Activated T-cell treated with anti-CD3 and anti-CD28 coated beads for 4 hours (primary cell): ENCODE results near the gene LYRM9.
A peak's percentile ranks its signal among the peaks of the same experiment; 100 is the strongest.
"Not testable (repeated sequence)": the region's sequence is repeated elsewhere in the genome, so short reads cannot be mapped to it uniquely, and the experiment has no call there.

Experiments
- DNase-seq: peaks from one replicate; pipeline ENCODE4 v3.0.0-alpha.2; 2020

Gene LYRM9

GRCh38 chr17:27892866-27893769 is at the start of gene LYRM9:
Gene LYRM9, minus strand, starts transcription at chr17:27893365. Its CDS starts 10,671 bp downstream, at chr17:27882694.
- DNase-seq = peak; percentile 87

DNA sequence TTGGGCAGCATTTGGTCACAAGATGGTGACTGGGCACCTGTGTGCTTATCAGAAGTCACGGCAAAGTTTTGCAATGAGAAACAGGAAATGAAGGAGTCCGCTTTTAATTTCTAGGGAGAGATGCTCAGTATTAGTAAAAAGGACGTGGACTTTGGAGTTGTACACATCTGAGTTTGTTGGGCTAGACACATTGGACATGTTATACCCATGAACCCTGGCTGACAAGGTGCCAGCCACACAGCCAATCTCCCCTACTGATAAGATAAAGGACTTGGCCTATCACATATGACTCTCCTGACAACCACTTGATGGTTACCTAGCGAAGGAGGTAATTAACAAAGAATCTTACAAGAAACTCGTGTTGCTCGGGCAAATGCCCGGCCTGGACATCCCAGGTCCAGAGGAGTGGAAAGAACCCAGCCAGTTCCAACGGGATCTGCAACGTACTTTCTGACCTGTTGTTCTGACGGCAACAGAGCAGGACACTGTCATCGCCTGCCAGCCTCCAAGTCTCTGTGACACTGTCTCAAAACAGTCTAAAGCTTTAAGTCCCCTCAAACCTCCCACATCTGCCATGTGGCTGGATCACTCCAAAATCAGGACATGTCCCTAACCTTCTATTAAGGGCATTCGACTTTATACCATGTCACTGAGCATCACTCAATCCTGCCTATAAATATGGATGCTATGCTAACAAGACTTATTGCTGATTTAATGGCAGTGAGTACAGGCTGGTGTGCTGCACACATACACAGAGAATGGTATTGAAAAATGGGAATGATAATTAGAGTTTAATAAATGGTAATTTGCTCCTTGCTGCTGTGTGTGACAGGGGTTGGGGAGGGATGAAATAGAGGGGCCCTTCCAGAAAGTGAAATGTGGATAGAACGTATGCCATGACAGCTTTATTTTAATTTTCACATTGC is 47.6 kb upstream of the LYRM9 start:
- DNase-seq = no peak

- DNase-seq = no peak
Observed at GRCh38 chr17:27939474-27940465, 46.6 kb upstream of the LYRM9 start.

DNA sequence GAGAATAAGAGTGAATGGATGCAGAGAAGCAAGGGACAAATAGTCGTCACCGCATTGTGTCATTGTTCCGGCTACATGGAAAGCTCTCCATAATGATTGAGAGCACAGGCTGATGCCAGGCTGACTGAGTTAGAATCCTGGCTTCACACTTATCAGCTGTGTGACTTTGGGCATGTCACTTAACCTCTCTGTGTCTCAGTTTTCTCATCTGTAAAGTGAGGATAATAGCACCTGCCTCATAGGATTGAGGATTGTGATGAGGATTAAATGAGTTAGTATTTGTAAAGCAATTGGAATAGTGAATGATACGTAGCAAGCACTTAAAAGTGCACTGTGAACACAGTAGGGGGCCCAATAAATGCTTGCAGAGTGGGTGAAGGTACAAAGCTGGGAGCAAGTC is 45.7 kb upstream of the LYRM9 start:
- no peak for DNase-seq

- no peak for DNase-seq
Observed at GRCh38 chr17:27938241-27938640, 45.1 kb upstream of the LYRM9 start.

DNA sequence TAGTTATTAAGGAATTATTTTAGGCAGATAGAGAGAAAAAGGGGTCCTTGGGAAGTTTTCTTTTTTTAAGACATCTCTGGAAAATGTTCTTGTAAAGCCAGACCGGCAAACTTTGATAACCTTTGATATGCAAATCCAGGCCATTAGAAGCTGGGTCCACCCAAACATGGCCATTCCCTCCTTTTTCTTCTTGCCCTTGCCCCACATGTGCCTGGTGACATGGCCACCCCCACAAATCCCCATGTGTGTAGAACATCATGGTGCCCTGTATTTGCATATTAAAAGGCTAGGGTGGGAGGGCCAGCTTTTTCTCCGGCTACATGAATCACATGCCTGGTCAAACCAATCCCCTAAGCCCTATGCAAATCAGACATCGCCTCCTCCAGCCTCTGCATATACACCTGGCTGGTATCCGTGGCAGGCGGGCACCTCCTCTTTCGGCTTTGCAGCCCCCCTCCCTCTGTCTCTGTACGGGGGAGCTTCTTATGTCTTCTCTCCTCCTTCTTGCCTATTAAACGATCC is 43.9 kb upstream of the LYRM9 start:
- no peak for DNase-seq

GRCh38 chr17:27930000-27930399 is 36.8 kb upstream of the LYRM9 start:
- DNase-seq = no peak

- DNase-seq = no peak
Observed at GRCh38 chr17:27928587-27928986, 35.4 kb upstream of the LYRM9 start.

DNA sequence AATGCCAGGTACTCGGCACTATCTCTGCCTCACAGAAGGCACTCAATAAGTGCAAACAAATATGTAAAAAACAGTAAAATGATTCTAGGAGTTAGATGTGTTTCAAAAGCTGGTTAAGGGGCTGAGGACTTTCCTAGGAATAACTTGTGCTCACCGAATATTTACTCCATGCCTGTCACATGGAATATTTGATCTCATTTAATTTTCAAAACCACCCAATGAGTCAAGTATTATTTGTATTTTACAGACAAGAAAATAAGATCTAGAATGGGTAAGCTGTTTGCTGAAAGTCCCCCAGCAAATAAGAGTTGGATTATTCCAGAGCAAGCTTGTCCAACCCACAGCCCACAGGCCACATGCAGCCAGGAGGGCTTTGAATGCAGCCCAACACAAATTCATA is 34.6 kb upstream of the LYRM9 start:
- no peak for DNase-seq

- DNase-seq = no peak
Observed at GRCh38 chr17:27921599-27921998, 28.4 kb upstream of the LYRM9 start.

GRCh38 chr17:27921077-27921476 is 27.9 kb upstream of the LYRM9 start:
- no peak for DNase-seq

GRCh38 chr17:27920569-27920968 is 27.4 kb upstream of the LYRM9 start:
- no peak for DNase-seq

DNA sequence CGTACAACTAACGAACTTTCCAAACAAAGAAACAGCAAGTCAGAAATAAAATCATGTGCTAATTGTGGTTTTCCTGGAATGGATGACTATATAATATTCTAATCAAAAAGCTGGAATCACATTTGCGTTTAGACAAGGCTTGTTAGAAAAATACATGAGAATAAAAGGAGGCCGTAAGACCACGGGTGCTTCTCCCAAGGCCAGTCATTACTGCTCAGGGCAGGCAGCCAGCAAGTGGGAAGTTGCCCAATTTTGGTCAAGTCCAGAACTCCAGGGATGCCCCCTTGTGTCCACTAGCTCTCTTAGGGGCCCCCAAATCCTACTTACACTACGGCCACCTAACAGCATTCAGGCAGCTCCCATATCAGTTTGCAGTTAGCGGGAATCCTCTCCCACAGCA is 25.9 kb upstream of the LYRM9 start:
- DNase-seq = no peak

GRCh38 chr17:27918498-27918897 is 25.3 kb upstream of the LYRM9 start:
- DNase-seq = no peak

GRCh38 chr17:27917000-27917399 is 23.8 kb upstream of the LYRM9 start:
- no peak for DNase-seq

- no peak for DNase-seq
Observed at GRCh38 chr17:27915709-27916108, 22.5 kb upstream of the LYRM9 start.

GRCh38 chr17:27914382-27914781 is 21.2 kb upstream of the LYRM9 start:
- DNase-seq = no peak

DNA sequence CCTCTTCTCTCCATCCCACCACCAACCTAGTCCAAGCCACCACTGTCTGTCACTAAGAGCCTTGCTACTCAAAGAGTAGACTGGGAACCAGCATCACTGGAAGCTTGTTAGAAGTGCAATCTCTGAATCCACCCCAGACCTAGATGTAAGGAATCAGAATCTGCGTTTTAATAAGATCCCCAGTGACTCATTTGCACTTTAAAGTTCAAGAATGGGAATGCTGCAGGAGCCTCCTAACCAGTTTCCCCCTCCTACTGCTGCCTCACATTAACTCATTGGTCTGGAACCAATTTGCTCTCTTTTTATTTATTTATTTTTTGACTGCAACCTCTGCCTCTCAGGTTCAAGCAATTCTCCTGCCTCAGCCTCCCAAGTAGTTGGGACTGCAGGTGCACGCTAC is 19.8 kb upstream of the LYRM9 start:
- no peak for DNase-seq

- DNase-seq = not testable (repeated sequence)
Observed at GRCh38 chr17:27912299-27912698, 19.1 kb upstream of the LYRM9 start.

- DNase-seq = no peak
Observed at GRCh38 chr17:27907976-27908558, 14.9 kb upstream of the LYRM9 start.

DNA sequence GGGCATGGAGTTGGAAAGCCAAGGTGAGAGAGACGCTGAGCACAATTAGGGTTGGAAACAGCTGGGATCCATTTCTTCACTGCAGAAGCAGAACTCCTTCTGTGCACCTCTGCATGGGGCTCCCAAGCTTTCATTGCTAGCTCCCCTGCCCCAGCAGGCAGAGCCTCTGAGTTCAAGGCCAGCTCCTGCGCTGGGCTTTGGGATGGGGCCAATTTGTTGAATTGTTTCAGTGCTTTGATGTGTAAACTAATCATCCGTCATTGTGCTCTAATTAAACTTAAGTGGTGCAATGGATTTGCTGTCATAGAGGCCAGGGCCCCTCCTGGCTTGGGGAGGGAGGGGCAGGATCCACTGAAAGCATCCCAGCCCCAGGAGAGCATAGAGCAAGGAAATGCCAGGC is 13.5 kb upstream of the LYRM9 start:
- no peak for DNase-seq

- no peak for DNase-seq
Observed at GRCh38 chr17:27906226-27906580, 13.0 kb upstream of the LYRM9 start.
